KMS-11 (cell line): ENCODE results near the gene MYO1E.

ENCODE experiments used
- H2AFZ ChIP-seq: fragments of 200-600 bp; sonication (generic); 2 replicates; pipeline ENCODE4 v1.6.1; 2016; ENCODE audit warnings: antibody characterized with exemption, mixed run types, low read depth
- H3K27ac ChIP-seq: fragments of 200-600 bp; sonication (generic); 2 replicates; pipeline ENCODE4 v1.6.1; 2016; ENCODE audit warnings: mild to moderate bottlenecking, mixed run types
- H3K27me3 ChIP-seq: fragments of 200-600 bp; sonication (generic); 2 replicates; pipeline ENCODE4 v1.6.1; 2017; ENCODE audit warnings: mild to moderate bottlenecking, low read depth, mixed run types, moderate library complexity; ENCODE audit not compliant: insufficient read depth
- H3K36me3 ChIP-seq: fragments of 200-600 bp; sonication (generic); 2 replicates; pipeline ENCODE4 v1.6.1; 2017; ENCODE audit warnings: mild to moderate bottlenecking, mixed run types; ENCODE audit not compliant: insufficient read depth
- H3K4me1 ChIP-seq: fragments of 200-600 bp; sonication (generic); 2 replicates; pipeline ENCODE4 v1.6.1; 2016; ENCODE audit warnings: mild to moderate bottlenecking, low read depth, mixed run types; ENCODE audit not compliant: poor library complexity, severe bottlenecking
- H3K4me2 ChIP-seq: fragments of 200-600 bp; sonication (generic); 2 replicates; pipeline ENCODE4 v1.7.0; 2016; ENCODE audit warnings: mild to moderate bottlenecking, mixed run types
- H3K4me3 ChIP-seq: fragments of 200-600 bp; sonication (generic); IDR thresholded peaks from 2 replicates; pipeline ENCODE4 v1.6.1; 2017; ENCODE audit warnings: low read depth, low read length, mixed read lengths; ENCODE audit not compliant: insufficient read depth
- H3K79me2 ChIP-seq: fragments of 200-600 bp; sonication (generic); 2 replicates; pipeline ENCODE4 v1.6.1; 2016; ENCODE audit warnings: low read depth, mixed run types; ENCODE audit not compliant: insufficient read depth
- H3K9ac ChIP-seq: fragments of 200-600 bp; sonication (generic); 2 replicates; pipeline ENCODE4 v1.6.1; 2016; ENCODE audit warnings: mild to moderate bottlenecking, mixed run types
- H4K20me1 ChIP-seq: fragments of 200-600 bp; sonication (generic); 2 replicates; pipeline ENCODE4 v1.6.1; 2016; ENCODE audit warnings: mild to moderate bottlenecking, mixed run types; ENCODE audit not compliant: insufficient read depth
- TF ChIP-seq, protein P1 (sequence below): fragments of 200-600 bp; sonication (generic); conservative IDR thresholded peaks from 2 replicates; pipeline ENCODE4 v1.6.1; 2017; ENCODE audit warnings: low read depth, mild to moderate bottlenecking, antibody characterized with exemption, low read length, moderate library complexity, mixed read lengths

The MYO1E gene

DNA sequence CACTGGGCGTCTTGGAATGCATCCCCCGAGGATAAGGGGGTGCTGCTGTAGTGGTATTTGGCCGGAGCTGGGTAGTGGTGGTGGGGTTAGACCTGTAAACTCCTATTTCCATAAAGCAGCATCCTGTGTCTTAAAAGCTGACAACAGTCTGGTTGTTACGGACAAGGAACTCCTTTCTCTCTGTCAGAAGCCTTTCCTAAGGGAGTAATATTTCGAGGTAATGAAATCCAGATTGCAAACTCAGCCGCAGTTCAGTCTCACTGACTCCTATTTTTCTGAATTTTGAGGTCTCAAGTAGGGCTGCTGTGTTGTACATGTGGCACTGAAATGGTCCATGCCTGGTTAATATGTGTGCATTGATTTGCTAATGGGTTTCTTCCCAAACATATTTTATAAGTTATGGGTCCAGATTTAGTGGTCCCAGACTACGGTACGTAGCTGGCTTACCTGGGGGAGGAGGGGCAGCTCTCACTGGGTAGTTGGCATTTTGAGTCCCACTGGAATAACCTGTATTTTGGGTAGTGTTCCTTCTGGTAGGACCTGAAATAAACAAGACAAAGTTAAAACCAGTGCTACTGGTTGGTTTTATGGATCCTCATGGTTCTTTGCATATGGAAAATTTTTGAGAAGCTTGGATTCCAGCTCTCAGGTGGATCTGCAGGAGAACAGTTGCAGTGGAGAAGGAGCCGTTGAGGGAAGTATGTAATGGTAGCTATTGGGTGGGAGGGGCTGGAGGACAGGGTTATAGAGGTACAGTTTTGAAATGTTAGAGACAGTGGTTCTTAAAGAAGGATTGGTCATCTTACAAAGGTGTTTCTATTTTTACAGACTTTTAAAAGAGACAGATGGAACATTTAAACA, 214.6 kb downstream of the MYO1E start:
- Histone ChIP-seq H3K36me3 (no peaks in the 10 kb centered on the region), H3K4me1 (no peaks in the 10 kb centered on the region), H3K79me2 (no peaks in the 10 kb centered on the region), H3K4me3 (no peak overlapping the region), H3K27me3 (no peaks in the 10 kb centered on the region), H4K20me1 (no peaks in the 10 kb centered on the region), H3K4me2 (no peak overlapping the region), H2AFZ (no peak overlapping the region), H3K9ac (no peak overlapping the region), H3K27ac (no peak overlapping the region)
- TF ChIP-seq, protein P1, sequence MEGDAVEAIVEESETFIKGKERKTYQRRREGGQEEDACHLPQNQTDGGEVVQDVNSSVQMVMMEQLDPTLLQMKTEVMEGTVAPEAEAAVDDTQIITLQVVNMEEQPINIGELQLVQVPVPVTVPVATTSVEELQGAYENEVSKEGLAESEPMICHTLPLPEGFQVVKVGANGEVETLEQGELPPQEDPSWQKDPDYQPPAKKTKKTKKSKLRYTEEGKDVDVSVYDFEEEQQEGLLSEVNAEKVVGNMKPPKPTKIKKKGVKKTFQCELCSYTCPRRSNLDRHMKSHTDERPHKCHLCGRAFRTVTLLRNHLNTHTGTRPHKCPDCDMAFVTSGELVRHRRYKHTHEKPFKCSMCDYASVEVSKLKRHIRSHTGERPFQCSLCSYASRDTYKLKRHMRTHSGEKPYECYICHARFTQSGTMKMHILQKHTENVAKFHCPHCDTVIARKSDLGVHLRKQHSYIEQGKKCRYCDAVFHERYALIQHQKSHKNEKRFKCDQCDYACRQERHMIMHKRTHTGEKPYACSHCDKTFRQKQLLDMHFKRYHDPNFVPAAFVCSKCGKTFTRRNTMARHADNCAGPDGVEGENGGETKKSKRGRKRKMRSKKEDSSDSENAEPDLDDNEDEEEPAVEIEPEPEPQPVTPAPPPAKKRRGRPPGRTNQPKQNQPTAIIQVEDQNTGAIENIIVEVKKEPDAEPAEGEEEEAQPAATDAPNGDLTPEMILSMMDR, result no peak

GRCh38 chr15:59157396-59157795, 215.3 kb downstream of the MYO1E start:
- Histone ChIP-seq H3K36me3 (no peaks in the 10 kb centered on the region), H3K4me1 (no peaks in the 10 kb centered on the region), H3K9ac (no peak overlapping the region)

GRCh38 chr15:59155431-59155830, 217.2 kb downstream of the MYO1E start:
- H3K79me2 ChIP-seq, result no peaks in the 10 kb centered on the region
- H3K4me1 ChIP-seq, result no peaks in the 10 kb centered on the region
- no peak overlapping the region for H3K4me3 ChIP-seq
- H2AFZ ChIP-seq, result no peak overlapping the region
- TF ChIP-seq, protein P1, result no peak
- no peaks in the 10 kb centered on the region for H3K27me3 ChIP-seq
- H4K20me1 ChIP-seq, result no peaks in the 10 kb centered on the region
- no peak overlapping the region for H3K4me2 ChIP-seq
- no peak overlapping the region for H3K9ac ChIP-seq
- no peak overlapping the region for H3K27ac ChIP-seq
- H3K36me3 ChIP-seq, result no peaks in the 10 kb centered on the region

More at GRCh38 chr15:59157396-59157795, 215.3 kb downstream of the MYO1E start:
- H4K20me1 ChIP-seq, result no peaks in the 10 kb centered on the region
- H3K27ac ChIP-seq, result no peak overlapping the region
- no peaks in the 10 kb centered on the region for H3K27me3 ChIP-seq
- no peak overlapping the region for H2AFZ ChIP-seq
- no peak overlapping the region for H3K4me3 ChIP-seq
- no peaks in the 10 kb centered on the region for H3K79me2 ChIP-seq
- TF ChIP-seq, protein P1, result no peak
- no peak overlapping the region for H3K4me2 ChIP-seq

GRCh38 chr15:59154243-59154642, 218.4 kb downstream of the MYO1E start:
- no peaks in the 10 kb centered on the region for H3K4me1 ChIP-seq
- no peak overlapping the region for H3K4me3 ChIP-seq
- no peak overlapping the region for H2AFZ ChIP-seq
- no peaks in the 10 kb centered on the region for H3K79me2 ChIP-seq
- H3K36me3 ChIP-seq, result no peaks in the 10 kb centered on the region
- TF ChIP-seq, protein P1, result no peak
- no peak overlapping the region for H3K9ac ChIP-seq
- H3K4me2 ChIP-seq, result no peak overlapping the region
- no peaks in the 10 kb centered on the region for H4K20me1 ChIP-seq
- no peaks in the 10 kb centered on the region for H3K27me3 ChIP-seq
- H3K27ac ChIP-seq, result no peak overlapping the region
